Esophagus squamous epithelium (tissue), 5 donors: ENCODE measurements around the gene COL4A1. TPM values are rescaled to one million over a fixed set of nuclear protein-coding genes. Genes with fewer than 3 reads are reported as not detected.
A peak's percentile ranks its signal among the peaks of the same experiment; 100 is the strongest.

Experiments used
- DNase-seq: peaks from one replicate; lab custom pipeline; 2025; lab: John Stamatoyannopoulos, UW
- H3K27ac ChIP-seq, 4 donors: fragments of 200-600 bp; sonication (generic); one replicate each; pipeline ENCODE4 v1.5.1; 2016 to 2019; ENCODE audit warnings: mild to moderate bottlenecking in 1 of 4
- H3K27me3 ChIP-seq, 4 donors: fragments of 200-600 bp; sonication (generic); 1 replicate in 3 of 4; 2 replicates in 1 of 4; pipeline versions ENCODE4 v1.5.1 to v1.6.0; 2017 to 2021; ENCODE audit warnings: antibody characterized with exemption in 1 of 4
- H3K36me3 ChIP-seq, 3 donors: fragments of 200-600 bp; sonication (generic); one replicate each; pipeline ENCODE4 v1.5.1; 2016 to 2019
- H3K4me1 ChIP-seq, 3 donors: fragments of 200-600 bp; sonication (generic); one replicate each; pipeline ENCODE4 v1.5.1; 2017 to 2019
- H3K4me3 ChIP-seq, 4 donors: fragments of 200-600 bp; sonication (generic); 1 replicate in 3 of 4; 2 replicates in 1 of 4; pipeline ENCODE4 v1.5.1; 2016 to 2019; ENCODE audit warnings: mild to moderate bottlenecking in 2 of 4, moderate library complexity in 1 of 4
- H3K9me3 ChIP-seq, 3 donors: fragments of 200-600 bp; sonication (generic); one replicate each; pipeline ENCODE4 v1.5.1; 2016 to 2019
- CTCF ChIP-seq, 6 experiments: fragments of 450-650 bp in 4 of 6; fragments of 200-600 bp in 2 of 6; sonication (generic) in 2 of 6; IDR thresholded peaks; one replicate each; pipeline ENCODE4 v1.5.1; 2016 to 2019; ENCODE audit warnings: antibody characterized with exemption in 6 of 6, mild to moderate bottlenecking in 4 of 6, moderate library complexity in 4 of 6
- POLR2A ChIP-seq, 4 donors: fragments of 450-650 bp; IDR thresholded peaks; one replicate each; pipeline ENCODE4 v1.6.1; 2017; ENCODE audit warnings: antibody characterized with exemption in 4 of 4, mild to moderate bottlenecking in 4 of 4, moderate library complexity in 3 of 4
- WGBS, 2 donors: methylation state at CpG; one replicate each; pipeline ENCODE4 v1.1.5; 2018; 5-methylcytosine and 5-hydroxymethylcytosine counted together
- intact Hi-C: fragments of 100-400 bp; cut with DNase I; formaldehyde crosslinking; loops from one replicate; pipeline ENCODE4 v1.15.0; 2022
- total RNA-seq, 4 donors: library from RNA; depleted of rRNA; stranded (reverse); fragments of >200 nt; gene quantifications; one replicate each; pipeline ENCODE4 v1.1.0, GENCODE V29; 2016
- donor health status: DM: yes; HTN: yes; CAD: no.

Gene COL4A1
- total RNA-seq, 4 donors from 2014 or later: 8.9 to 97.1 (median 40.2) TPM

DNA sequence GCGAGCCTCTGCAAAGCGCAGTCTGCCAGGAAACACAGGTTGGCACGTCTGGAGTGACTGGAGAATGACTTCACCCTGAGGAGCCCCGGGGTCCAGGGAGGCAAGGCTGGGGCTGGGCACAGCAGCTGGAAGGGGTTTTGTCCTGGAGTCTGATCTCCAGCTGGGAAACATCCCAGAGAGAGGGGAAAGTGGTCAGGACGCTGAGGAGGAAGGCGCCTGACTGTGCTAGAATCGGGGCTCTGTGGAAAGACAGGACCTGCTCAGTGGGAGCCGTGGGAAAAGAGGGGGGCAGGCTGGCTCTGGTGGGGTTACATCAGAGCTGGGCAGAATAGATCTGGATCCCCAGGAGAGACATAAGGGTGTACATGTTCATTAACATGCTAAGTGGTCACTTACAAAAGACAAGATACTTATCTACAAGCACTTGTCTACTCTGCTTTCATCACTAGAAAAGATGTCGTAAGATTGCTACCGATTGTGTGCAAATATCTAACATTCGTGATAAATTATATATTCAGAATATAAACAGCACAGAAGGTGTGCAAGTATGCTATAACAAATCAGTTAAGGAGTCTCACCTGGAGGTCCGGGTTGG lies 106.6 kb downstream of the COL4A1 start:
- no peak for DNase-seq
- TF ChIP-seq POLR2A (IDR thresholded peaks at IDR 0.05) (no peak), CTCF (IDR thresholded peaks at IDR 0.05) (no peak)
- no peaks in the 10 kb centered on the region for H3K9me3 ChIP-seq
- H3K36me3 ChIP-seq: peaks cover 0 to 34% (median 0%) of the 10 kb centered on the region in 3 donors
- peaks cover 0 to 8% (median 0%) of the 10 kb centered on the region in 3 donors for H3K4me1 ChIP-seq
- intact Hi-C loops: no loop called here
- 74 to 83% methylated on average over 8 to 12 of the region's 12 CpGs for WGBS, 2 donors
- H3K27ac ChIP-seq: no peak overlapping the region
- H3K27me3 ChIP-seq: no peaks in the 10 kb centered on the region
- H3K4me3 ChIP-seq: no peak overlapping the region

DNA sequence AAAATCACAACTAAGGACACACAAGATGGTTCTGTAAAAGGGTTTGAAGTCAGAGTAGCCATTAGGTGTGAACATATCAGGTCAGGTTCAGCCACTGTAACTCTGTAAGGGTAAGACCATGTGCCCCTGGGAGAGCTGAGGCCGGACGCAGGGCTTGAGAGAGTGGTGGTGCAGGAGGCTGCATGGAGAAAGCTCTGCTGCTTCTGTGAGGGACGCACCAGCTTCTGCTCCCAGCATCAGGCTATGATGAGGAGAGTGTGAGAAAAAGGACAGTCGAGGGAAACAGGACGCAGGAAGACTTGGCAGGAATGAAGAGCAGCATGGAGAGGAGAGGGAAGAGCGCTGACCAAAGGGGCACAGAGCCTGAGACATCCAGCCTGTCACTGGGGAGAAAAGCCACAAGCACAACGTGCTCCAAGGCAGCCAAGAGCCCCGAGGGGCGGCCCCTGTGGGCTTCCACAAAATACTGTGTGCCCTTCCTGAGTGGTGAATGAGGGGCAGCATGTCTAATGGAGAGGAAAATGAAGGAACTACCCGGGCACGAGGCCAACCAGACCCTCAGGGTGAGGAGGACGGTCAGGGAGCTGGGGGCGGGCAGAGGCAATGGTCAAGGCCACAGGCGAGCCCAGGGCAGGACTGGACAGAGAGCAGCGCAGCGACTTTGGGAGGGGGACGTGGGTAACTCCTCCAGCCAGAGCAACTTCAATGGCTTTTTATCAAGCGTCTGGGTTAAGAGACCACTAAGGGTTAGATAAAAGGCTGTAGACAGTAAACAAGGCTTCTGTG lies 107.7 kb downstream of the COL4A1 start:
- peaks cover 0 to 8% (median 0%) of the 10 kb centered on the region in 3 donors for H3K4me1 ChIP-seq
- intact Hi-C loops: no loop called here
- no peak overlapping the region for H3K4me3 ChIP-seq
- H3K36me3 ChIP-seq: peaks cover 0 to 34% (median 0%) of the 10 kb centered on the region in 3 donors
- no peak overlapping the region for H3K27ac ChIP-seq
- no peaks in the 10 kb centered on the region for H3K27me3 ChIP-seq
- WGBS, 2 donors: 66 to 71% methylated on average over 18 of the region's 18 CpGs
- no peak for TF ChIP-seq POLR2A (IDR thresholded peaks at IDR 0.05)
- TF ChIP-seq CTCF (IDR thresholded peaks at IDR 0.05): no peak
- H3K9me3 ChIP-seq: no peaks in the 10 kb centered on the region
- DNase-seq: no peak

DNA sequence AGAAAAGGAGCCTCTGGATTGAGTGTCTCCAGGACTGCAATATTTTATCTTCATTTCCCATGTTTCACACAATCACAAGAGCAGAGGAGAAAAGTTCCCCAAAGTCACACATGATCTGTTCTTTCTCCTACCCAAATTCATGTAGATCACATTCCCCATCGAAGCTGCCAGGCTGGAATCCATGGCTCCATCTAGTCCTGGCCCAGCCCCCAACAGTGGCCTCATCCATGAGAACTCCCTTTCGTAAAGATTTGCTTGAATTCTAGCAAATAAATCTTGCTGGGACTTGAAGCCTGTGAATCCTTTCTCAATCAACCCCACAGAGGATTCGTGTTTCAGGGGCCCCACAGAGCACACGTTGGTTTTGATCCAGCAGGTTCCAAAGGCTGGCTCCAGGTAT lies 109.5 kb downstream of the COL4A1 start:
- H3K36me3 ChIP-seq: peaks cover 0 to 52% (median 4%) of the 10 kb centered on the region in 3 donors
- peaks cover 0 to 8% (median 0%) of the 10 kb centered on the region in 3 donors for H3K4me1 ChIP-seq
- no peak for DNase-seq
- H3K9me3 ChIP-seq: no peaks in the 10 kb centered on the region
- TF ChIP-seq CTCF (IDR thresholded peaks at IDR 0.05) (no peak), POLR2A (IDR thresholded peaks at IDR 0.05) (no peak)
- intact Hi-C loops: no loop called here
- no peak overlapping the region for H3K4me3 ChIP-seq
- WGBS, 2 donors: 42 to 63% methylated on average over 4 of the region's 4 CpGs
- no peaks in the 10 kb centered on the region for H3K27me3 ChIP-seq
- peak overlapping the region in 2 of 4 donors; percentile 16 to 50 for H3K27ac ChIP-seq

DNA sequence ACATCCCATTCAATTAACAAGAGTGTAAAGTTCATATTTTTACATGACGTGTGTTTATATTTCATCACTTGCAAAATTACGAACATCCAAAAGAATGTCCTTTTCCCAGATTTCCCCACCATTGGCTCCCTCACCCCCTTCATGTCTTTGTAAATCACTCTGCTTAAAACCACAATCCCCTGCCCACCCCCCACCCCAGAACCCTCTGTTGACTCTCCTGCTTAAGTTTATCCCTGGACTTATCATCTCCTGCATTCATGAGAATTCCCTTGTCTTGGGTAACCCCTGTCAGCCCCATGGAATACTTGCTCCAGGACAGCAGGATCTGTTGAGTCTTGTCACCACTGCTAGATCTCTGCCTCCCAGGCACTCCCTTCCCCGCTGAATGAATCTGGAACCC lies 109.9 kb downstream of the COL4A1 start:
- intact Hi-C loops: no loop called here
- H3K4me1 ChIP-seq: peaks cover 0 to 8% (median 0%) of the 10 kb centered on the region in 3 donors
- H3K27me3 ChIP-seq: no peaks in the 10 kb centered on the region
- TF ChIP-seq POLR2A (IDR thresholded peaks at IDR 0.05) (no peak), CTCF (IDR thresholded peaks at IDR 0.05) (no peak)
- peaks cover 0 to 56% (median 4%) of the 10 kb centered on the region in 3 donors for H3K36me3 ChIP-seq
- WGBS, 2 donors: 68 to 71% methylated on average over 3 of the region's 3 CpGs
- H3K27ac ChIP-seq: peak overlapping the region in 2 of 4 donors; percentile 16 to 50
- H3K9me3 ChIP-seq: no peaks in the 10 kb centered on the region
- no peak for DNase-seq
- no peak overlapping the region for H3K4me3 ChIP-seq
